Stomach (tissue), 4 donors: ENCODE results near the gene PDCD6IP.

Source experiments
- EP300 ChIP-seq: sonication (generic); formaldehyde crosslinking; IDR thresholded peaks from one replicate; pipeline ENCODE4 v1.6.1; 2017; ENCODE audit warnings: antibody characterized with exemption
- POLR2A ChIP-seq, 4 donors: fragments of 450-650 bp; IDR thresholded peaks; one replicate each; pipeline ENCODE4 v1.6.1; 2016; ENCODE audit warnings: antibody characterized with exemption in 4 of 4, control low read depth in 2 of 4, mild to moderate bottlenecking in 1 of 4, moderate library complexity in 1 of 4
- POLR2AphosphoS5 ChIP-seq, 3 donors: sonication (generic); formaldehyde crosslinking; IDR thresholded peaks; one replicate each; pipeline ENCODE4 v1.6.1; 2016; ENCODE audit warnings: antibody characterized with exemption in 3 of 3
- TF ChIP-seq, protein P1 (sequence below), 7 experiments: fragments of 450-650 bp in 4 of 7; fragments of 200-600 bp in 3 of 7; sonication (generic) in 3 of 7; IDR thresholded peaks; one replicate each; pipeline ENCODE4 v1.5.1; 2016 to 2019; ENCODE audit warnings: antibody characterized with exemption in 7 of 7, control low read depth in 2 of 7, mild to moderate bottlenecking in 1 of 7

DNA sequence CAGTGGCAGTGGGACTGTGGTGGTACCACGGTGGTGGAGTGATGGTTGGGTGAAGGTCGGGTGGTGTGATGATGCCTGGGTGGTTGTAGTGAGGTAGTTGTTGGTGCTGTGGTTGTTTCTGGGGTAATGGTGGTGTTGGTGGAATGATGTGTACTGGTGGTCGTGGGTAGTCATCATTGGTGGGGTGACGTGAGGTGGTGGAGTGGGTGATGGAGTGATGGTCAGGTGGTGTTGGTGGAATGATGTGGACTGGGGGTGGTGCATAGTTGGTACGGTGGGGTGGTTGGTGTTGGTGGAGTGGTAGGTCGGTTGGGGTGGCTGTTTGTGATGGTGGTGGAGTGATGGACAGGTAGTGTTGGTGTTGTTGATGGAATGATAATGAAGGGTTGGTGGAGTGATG is 87.1 kb downstream of the PDCD6IP start:
- no peak for TF ChIP-seq POLR2AphosphoS5 (IDR thresholded peaks at IDR 0.05)
- TF ChIP-seq, protein P1, sequence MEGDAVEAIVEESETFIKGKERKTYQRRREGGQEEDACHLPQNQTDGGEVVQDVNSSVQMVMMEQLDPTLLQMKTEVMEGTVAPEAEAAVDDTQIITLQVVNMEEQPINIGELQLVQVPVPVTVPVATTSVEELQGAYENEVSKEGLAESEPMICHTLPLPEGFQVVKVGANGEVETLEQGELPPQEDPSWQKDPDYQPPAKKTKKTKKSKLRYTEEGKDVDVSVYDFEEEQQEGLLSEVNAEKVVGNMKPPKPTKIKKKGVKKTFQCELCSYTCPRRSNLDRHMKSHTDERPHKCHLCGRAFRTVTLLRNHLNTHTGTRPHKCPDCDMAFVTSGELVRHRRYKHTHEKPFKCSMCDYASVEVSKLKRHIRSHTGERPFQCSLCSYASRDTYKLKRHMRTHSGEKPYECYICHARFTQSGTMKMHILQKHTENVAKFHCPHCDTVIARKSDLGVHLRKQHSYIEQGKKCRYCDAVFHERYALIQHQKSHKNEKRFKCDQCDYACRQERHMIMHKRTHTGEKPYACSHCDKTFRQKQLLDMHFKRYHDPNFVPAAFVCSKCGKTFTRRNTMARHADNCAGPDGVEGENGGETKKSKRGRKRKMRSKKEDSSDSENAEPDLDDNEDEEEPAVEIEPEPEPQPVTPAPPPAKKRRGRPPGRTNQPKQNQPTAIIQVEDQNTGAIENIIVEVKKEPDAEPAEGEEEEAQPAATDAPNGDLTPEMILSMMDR (IDR thresholded peaks at IDR 0.05) = no peak
- TF ChIP-seq EP300 = no peak
- no peak for TF ChIP-seq POLR2A (IDR thresholded peaks at IDR 0.05)
